Ureter (tissue), 1 donor: Measurements from ENCODE around the gene CA10. TPM values are rescaled to one million over a fixed set of nuclear protein-coding genes. Genes with fewer than 3 reads are reported as not detected.

Source experiments
- DNase-seq: peaks from one replicate; pipeline ENCODE4 v3.0.0-alpha.2; 2020; ENCODE audit warnings: low spot score
- total RNA-seq: library from RNA; stranded (reverse); gene quantifications from one replicate; pipeline ENCODE4 v1.2.4, GENCODE V29; 2023
- donor health status: DM: yes; HTN: yes; CAD: no.

Gene CA10
- total RNA-seq, 1 donor from 2014 or later, result not detected

- DNase-seq, result no peak
Measured at GRCh38 chr17:51767287-51767686, 391.2 kb downstream of the CA10 start.

DNA sequence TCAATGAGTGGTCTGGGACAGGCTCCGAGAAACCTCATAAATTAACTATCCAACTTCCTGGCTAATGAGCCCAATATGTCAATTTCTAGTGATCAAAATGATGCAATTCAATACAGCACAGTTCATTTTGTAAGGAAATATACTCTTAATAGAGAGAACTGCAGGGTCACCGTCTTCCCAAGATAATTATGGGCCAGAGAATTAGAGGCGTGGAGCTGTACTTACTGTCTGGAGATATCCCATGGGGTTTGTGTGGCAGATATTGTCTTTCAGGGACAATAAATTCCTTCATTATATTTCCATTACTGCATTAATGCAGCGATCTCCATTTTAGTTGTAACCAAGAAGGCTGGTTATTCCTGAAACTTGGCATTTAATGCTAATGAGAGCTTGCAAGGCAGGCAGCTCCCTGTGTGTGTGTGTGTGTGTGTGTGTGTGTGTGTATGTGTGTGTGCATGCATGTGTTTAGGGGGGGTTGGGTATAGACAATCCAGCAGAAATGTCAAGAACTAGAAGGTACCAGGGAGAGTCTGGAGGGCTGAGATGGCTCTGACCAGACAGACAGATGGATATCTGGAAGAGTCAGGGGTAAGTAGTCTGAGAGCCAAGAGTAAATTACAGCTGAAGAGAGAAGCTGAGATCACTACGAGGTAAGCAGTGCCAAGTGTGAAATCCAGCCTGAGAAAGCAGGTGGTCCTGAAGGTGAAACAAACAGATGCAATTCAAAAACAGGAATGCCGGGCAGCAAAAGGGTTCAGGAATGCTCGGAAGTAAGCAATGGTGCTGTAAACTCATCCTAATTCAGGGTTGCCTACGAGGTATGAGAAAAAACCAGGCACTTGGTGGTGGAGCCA is 393.0 kb downstream of the CA10 start:
- DNase-seq, result no peak

- DNase-seq, result peak; percentile 67
Measured at GRCh38 chr17:51764387-51764971, 394.0 kb downstream of the CA10 start.

GRCh38 chr17:51763058-51763457 is 395.5 kb downstream of the CA10 start:
- no peak for DNase-seq

DNA sequence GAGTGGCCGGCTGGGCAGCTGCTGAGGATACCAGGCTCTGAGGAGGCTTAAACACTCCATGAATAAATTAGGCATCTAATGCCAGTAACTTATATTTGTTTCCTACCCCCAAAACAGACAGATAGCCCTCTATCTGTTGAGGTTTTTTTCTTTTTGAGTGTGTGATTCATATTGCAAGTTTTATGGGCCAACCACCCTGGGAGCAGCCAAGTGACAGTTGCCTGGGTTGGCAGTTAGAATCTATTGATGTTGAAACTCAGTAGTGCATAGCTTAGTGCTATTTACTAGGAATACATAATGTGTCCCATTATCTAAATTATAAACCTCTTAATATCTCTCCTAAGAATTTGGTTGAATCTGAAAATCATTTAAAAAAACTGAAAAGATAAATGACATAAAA is 397.4 kb downstream of the CA10 start:
- DNase-seq, result no peak

GRCh38 chr17:51759260-51759659 is 399.3 kb downstream of the CA10 start:
- DNase-seq, result no peak

- no peak for DNase-seq
Measured at GRCh38 chr17:51751072-51751471, 407.4 kb downstream of the CA10 start.

DNA sequence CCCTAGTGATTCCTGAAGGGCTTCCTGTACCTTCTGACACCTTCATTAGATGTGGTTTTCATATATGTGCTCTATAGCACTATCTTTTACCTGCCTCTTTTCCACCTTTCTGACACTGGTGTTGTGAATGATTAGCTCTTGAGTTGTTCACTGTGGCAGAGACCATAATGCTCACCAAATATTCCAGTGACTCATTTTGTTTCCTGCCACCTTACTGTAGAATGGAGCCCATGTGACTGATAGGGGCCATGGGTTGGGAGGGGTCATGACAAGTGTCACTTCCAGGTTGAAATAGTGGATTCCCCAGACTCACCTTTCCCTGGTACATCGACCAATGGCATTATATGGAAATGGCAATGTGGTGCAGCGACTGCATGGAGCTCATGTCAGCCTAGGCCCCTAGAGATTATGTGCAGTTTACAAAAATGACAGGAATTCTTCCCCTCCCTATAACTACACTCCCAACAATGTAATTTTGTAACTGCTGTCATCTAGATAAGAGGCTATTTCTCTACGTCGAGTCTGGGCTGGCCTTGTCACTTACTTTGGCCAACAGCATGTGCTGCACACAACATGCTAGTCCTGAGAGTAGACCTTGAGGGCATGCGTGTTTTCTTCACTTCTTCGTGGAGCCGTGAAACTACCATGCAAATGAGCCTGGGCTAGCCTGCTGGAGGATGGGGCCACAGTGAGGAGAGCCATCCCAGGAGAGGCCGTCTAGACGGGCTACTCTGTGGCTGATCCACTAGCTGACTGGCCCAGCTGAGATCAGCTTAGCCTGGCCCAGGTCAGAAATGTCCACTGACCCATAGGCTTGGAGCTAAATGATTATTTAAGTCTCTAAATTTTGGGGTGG is 409.5 kb downstream of the CA10 start:
- DNase-seq, result no peak

- DNase-seq, result no peak
Measured at GRCh38 chr17:51746421-51746820, 412.1 kb downstream of the CA10 start.

- DNase-seq, result no peak
Measured at GRCh38 chr17:51745993-51746392, 412.5 kb downstream of the CA10 start.

DNA sequence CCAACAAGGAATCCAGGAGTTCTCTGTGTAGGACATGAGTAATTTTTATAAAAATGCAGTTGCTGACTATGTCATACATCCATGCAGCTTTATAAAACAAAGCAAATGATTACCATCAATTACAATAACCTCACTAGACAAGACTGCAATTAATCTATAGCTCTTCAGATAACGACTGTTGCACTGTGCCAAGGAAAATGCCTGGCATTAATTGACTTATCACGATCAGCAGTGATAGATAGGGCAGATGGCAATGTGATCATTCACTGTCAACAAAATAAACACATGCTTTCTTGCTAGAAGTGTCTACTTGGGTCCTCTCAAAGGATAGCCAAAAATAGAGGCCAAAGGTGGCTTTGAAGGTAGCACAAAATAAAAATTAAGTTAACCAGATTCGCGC is 415.0 kb downstream of the CA10 start:
- DNase-seq, result no peak

GRCh38 chr17:51742571-51742970 is 415.9 kb downstream of the CA10 start:
- DNase-seq, result no peak

- no peak for DNase-seq
Measured at GRCh38 chr17:51741458-51741857, 417.1 kb downstream of the CA10 start.

DNA sequence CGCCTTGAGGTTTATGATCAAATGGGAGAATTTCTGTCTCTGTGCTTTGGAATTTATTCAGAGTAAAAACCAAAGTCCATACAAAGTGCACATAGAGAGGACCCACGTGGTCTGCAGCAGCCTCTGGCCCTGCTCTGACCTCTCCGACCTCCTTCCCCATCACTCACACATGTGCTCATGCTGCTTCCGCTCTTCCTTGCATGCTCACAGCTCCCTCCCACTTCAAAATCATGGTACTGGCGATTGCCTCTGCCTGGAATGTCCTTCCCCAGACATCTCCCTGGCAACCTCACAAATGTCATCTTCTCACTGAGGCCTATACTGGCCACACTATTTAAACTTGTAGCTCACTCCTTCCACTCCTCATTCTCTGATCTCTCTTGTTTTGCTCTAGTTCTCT is 418.0 kb downstream of the CA10 start:
- DNase-seq, result no peak

DNA sequence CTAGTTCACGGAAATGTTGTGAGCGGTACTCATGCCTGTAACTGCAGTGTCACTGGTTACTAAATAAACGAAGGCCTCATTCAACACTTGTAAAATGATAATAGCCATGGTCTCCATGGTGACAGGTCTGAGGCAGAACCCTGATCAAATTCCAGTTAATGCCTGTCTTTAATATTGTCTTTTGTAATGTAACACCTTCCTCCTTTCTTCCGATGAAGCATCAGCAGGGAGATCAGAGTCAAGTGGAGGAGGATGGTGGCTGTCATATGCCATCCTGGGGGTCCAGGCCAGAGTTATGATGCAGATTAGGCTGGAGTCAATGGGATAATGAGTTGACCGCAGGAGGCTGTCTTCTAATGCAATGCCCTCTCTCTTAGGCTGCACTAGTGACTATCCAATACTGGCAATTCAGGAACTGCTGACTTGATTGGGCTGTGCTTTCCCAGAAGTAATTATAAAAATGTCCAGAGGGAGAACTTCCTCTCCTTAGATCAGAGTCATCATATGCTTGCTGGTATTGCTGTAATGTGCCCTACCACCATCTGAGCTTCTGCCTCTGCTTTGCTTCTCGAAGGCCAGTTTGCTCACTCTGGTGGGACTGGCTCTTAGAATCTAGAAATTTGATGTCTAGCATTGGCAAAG is 419.1 kb downstream of the CA10 start:
- DNase-seq, result no peak

DNA sequence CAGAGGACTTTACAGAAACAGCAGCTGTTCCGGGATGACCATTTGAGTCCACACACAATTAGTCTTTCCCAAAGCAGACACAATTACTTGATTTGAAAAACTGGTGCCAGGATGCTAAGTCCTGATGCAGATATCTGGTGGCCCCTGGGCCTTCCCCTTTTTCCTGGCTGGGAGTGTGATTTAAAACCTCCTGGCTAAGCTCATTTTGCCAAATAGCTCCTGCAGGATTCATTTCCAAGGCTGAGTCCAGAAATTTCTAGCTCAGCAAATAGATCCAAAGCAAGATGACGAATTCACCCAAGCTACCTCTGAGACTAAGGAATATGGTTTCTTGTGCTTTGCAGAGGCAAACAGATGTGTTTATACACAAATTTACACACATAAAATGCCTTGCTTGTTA is 422.2 kb downstream of the CA10 start:
- DNase-seq, result no peak

GRCh38 chr17:51734976-51735375 is 423.5 kb downstream of the CA10 start:
- no peak for DNase-seq

DNA sequence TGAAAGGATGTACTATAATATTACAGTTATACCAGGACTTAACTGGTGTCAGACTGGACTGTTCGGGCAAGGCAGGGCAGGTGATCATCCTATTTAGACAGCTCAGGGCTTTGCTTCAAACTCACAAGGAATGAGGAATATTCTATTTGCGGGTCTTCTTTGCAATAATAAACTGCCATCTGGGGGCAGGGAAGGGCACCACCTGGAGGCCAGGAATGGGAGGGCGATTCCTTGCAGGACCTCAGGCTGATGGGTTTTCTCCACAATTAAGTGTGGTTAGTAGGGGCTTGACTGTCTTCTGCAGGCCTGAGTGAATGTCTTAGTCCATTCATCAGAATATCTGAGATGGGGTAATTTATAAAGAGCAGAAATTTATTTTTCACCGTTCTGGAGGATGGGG is 424.1 kb downstream of the CA10 start:
- DNase-seq, result no peak

DNA sequence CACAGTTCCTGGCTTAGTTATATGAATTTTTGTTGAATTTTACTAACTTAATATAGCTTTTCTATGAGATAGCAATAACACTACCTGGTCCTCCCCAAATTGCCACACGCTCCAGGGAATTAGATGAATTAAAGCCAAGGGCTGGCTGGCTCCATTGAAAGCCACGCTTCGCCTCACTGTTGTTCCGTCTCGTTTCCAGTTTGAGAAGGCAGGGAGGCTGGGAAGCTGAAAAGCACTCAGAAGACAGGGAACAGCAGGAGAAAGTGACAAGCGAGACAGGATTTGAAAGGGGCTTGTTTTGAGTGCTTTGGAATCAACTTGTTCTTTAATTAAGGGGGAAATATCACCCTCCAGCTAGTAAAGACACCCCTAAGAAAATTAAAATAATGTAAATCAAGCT is 425.3 kb downstream of the CA10 start:
- DNase-seq, result no peak

DNA sequence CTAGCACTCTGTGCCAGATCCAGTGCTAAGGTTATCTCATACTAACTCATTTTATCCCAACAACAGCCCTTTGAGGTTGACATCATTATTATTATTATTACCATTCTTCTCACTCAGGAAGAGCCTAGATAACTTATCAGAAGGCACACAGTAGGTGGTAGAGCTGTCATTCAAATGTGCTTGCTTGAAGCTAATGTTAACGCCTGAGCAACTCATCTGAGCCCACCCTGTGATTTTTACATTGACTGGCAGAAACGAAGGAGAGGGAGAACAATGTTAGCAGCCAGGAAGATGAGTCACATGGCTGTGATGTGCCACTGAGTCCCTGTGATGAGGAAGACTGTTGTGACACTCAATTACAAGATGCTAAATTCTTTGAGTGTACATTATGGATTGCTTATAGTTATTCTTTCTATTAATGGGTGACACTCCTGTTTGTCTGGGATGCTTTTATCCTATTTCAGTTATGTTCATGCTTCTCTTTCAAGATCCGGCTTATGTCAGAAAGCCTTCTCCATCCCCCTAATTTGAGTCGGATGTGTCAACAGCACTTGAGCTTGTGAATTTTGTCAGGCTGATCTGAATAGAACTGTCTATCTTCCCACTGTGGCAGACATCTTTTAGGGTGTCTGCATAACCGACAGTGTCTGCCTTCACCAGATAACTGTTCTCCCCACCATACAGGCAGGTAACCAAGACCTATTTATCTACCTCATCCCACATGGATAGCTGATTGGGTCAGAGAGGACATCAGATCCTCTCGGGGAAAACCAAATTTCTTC is 426.4 kb downstream of the CA10 start:
- no peak for DNase-seq

- DNase-seq, result no peak
Measured at GRCh38 chr17:51730303-51731050, 428.0 kb downstream of the CA10 start.
